PC-3 (cell line): ENCODE measurements around the gene ARPC4.

ENCODE experiments used
- EZH2phosphoT487 ChIP-seq: fragments of 300-600 bp; sonication (generic); IDR thresholded peaks from 2 replicates; pipeline ENCODE4 v1.6.1; 2018; ENCODE audit warnings: mild to moderate bottlenecking, antibody characterized with exemption, low read length, borderline replicate concordance
- TF ChIP-seq, protein P1 (sequence below): fragments of 300-600 bp; sonication (generic); conservative IDR thresholded peaks from 2 replicates; pipeline ENCODE4 v1.5.1; 2017; ENCODE audit warnings: antibody characterized with exemption, low read depth, mild to moderate bottlenecking, low read length

DNA sequence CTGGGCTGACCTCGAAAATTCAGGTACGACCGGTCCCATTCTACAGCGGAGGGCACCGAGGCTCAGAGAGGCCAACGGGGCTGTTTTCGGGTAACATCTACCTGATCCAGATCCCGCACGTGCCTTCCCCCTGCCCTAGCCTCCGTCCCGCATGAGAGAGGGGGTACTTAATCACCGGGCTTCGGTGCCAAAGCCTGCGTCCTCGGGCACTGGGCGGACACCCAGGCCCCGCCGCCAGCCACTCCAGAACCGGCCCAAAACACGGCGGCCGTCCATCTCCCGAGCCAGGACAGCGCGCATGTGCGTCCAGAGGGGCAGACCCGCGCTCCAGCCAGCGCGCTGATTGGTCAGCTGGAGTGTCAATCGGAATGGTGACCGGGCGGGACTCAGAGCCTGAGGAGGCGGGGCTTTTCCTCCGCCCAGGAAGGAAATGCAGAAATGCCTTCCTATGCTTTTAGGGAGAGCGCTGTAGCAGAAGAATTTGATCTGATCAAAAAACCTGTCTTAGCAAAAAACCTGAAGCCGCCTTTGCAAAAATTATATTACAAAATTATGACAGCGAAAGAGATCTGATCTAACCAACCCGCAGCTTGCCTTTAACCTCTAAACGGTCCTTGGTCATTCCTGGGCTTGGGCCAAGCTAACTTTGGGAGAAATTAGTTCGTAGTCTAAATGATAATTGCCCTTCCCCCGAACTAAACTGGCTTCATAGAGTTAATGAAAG is 51.0 kb downstream of the ARPC4 start, which contains the start of gene RPUSD3:
- TF ChIP-seq, protein P1, sequence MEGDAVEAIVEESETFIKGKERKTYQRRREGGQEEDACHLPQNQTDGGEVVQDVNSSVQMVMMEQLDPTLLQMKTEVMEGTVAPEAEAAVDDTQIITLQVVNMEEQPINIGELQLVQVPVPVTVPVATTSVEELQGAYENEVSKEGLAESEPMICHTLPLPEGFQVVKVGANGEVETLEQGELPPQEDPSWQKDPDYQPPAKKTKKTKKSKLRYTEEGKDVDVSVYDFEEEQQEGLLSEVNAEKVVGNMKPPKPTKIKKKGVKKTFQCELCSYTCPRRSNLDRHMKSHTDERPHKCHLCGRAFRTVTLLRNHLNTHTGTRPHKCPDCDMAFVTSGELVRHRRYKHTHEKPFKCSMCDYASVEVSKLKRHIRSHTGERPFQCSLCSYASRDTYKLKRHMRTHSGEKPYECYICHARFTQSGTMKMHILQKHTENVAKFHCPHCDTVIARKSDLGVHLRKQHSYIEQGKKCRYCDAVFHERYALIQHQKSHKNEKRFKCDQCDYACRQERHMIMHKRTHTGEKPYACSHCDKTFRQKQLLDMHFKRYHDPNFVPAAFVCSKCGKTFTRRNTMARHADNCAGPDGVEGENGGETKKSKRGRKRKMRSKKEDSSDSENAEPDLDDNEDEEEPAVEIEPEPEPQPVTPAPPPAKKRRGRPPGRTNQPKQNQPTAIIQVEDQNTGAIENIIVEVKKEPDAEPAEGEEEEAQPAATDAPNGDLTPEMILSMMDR: no peak
- TF ChIP-seq EZH2phosphoT487: no peak
